ENCODE results near the gene GGT5. TPM values are rescaled to one million over a fixed set of nuclear protein-coding genes. Genes with fewer than 3 reads are reported as not detected.
"Not testable (repeated sequence)": the region's sequence is repeated elsewhere in the genome, so short reads cannot be mapped to it uniquely, and the experiment has no call there.

GGT5 gene
- total RNA-seq, 4 donors from 2014 or later = 45.4 to 70.6 (median 51.0) TPM

DNA sequence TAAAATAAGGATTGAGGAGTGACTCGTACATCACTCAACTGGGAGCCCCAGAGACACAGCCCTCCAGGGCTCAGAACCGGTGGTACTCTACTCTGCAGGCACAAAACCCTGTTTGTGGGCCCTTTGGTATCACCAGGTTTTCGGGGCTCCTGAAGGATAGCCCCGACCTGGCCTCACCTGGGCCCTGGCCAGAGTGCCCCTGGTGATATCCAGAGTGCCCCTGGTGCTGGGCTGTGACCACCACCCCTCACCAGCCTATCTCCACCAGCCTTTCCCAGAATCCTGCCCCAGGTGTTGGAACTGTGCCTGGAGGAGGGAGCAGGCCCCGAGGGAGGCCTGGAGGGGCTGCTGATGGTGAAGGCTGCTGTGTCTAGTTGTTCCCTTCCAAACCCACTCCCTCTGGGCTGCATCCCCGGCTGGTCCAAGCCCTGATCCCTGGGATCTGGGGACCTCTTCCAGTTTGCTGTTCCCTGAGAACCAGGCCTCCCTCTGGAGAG, 2.2 kb upstream of the GGT5 start:
- TF ChIP-seq CTCF (IDR thresholded peaks at IDR 0.05) = no peak
- peak; percentile 42 for ATAC-seq (ENCODE audit: low FRiP score)
- no peak for DNase-seq (ENCODE audit: low spot score)

DNA sequence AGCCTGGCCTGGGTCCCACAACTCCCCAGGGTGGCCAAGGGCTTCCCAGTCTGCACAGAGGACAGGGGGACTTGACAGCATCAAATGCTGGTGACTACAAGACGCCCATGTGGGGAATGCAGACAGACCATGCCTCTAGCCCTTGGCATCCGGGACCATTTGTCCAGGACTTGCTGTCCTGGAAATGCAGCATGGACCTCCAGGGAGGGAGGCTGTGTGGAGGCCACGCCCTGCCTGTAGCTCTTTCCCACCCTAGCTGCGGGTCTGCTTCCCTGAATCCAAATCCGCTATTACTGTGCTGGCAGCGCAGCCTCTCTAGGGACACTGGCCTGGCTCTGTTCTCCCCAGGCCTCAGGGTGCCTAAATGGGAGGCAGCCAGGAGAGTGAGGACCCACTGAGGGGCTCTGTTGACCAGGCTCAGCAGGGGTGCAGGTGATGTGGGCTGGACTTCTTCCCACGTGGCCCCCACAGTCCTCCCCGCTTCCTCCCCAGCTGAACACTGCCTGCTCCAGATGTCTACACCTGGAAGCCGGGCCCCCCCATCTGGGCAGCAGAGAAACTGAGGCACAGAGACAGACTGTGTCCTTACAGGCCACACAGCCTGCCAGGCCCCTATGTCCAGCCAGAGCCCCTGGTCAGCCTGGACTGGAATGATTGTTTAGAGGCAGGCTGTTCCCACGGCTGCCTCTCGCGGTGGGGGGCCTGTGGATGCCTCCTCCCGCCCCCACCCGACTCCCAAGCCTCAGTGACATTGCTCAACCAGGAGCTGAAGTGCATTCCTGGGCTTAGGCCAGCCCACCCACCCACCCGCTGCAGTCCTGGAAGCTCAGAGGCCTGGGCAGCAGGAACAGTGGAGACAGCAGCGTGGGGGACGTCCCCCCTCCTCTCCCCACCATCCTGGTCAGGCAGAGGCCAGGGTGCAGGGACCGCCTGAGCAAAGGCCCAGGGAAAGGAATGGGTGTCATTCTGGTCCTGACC, 991 bp upstream of the GGT5 start:
- not testable (repeated sequence) for ATAC-seq (ENCODE audit: low FRiP score); DNase-seq (ENCODE audit: low spot score)

- ATAC-seq (ENCODE audit: low FRiP score) (peak; percentile 55), DNase-seq (ENCODE audit: low spot score) (no peak)
- TF ChIP-seq CTCF (IDR thresholded peaks at IDR 0.05) = no peak
These were observed 616 bp downstream of the GGT5 start for GRCh38 chr22:24244144-24244787.

- DNase-seq (ENCODE audit: low spot score) = not testable (repeated sequence)
- ATAC-seq (ENCODE audit: low FRiP score) = peak; percentile 26
These were observed 1.5 kb downstream of the GGT5 start for GRCh38 chr22:24243417-24243816.

- not testable (repeated sequence) for ATAC-seq (ENCODE audit: low FRiP score); DNase-seq (ENCODE audit: low spot score)
These were observed 3.7 kb downstream of the GGT5 start for GRCh38 chr22:24240985-24241692.

- no peak for TF ChIP-seq CTCF (IDR thresholded peaks at IDR 0.05)
- no peak for ATAC-seq (ENCODE audit: low FRiP score)
- no peak for DNase-seq (ENCODE audit: low spot score)
These were observed 4.5 kb downstream of the GGT5 start for GRCh38 chr22:24240381-24240780.

GRCh38 chr22:24238101-24238694, 6.7 kb downstream of the GGT5 start:
- not testable (repeated sequence) for DNase-seq (ENCODE audit: low spot score); ATAC-seq (ENCODE audit: low FRiP score)

DNA sequence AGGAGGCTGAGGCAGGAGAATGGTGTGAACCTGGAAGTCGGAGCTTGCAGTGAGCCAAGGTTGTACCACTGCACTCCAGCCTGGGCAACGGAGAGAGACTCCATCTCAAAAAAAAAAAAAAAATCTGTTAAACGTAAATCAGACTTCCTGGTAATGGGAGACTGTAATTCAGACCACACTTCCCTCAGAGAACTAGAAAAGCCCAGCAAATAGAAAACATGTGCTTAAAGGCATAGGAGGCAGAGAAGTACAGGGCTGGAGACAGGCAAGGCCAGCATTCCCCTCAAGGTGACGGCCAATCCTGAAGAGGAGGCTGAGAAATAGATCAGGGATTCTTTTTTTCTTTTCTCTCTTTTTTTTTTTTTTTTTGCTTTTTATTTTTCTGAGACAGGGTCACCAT, 8.2 kb downstream of the GGT5 start:
- ATAC-seq (ENCODE audit: low FRiP score) = no peak
- no peak for TF ChIP-seq CTCF (IDR thresholded peaks at IDR 0.05)
- DNase-seq (ENCODE audit: low spot score) = no peak
